ENCODE measurements around the gene LSM14B.
A peak's percentile ranks its signal among the peaks of the same experiment; 100 is the strongest.

The LSM14B gene

GRCh38 chr20:62123450-62124118 is 1.3 kb downstream of the LSM14B start:
- H3K4me3 ChIP-seq (ENCODE audit: low read length) = peak overlapping the region; percentile 84
- peak overlapping the region; percentile 84 for H3K9ac ChIP-seq (ENCODE audit: low read length)
- H3K27me3 ChIP-seq (replicated peaks; ENCODE audit: control insufficient read depth, insufficient read depth, low read length) = peaks cover 10% of the 10 kb centered on the region
- DNase-seq (ENCODE audit: low read depth) = peak; percentile 65
- H3K9me3 ChIP-seq (ENCODE audit: control insufficient read depth, low read length) = no peaks in the 10 kb centered on the region
- H3K4me1 ChIP-seq (ENCODE audit: control insufficient read depth, insufficient read depth, low read length) = peaks cover 13% of the 10 kb centered on the region
- peaks cover 35% of the 10 kb centered on the region for H3K36me3 ChIP-seq (ENCODE audit: control insufficient read depth, insufficient read depth, low read length, severe bottlenecking)

- H3K9me3 ChIP-seq (ENCODE audit: control insufficient read depth, low read length) = no peaks in the 10 kb centered on the region
- no peaks in the 10 kb centered on the region for H3K27me3 ChIP-seq (replicated peaks; ENCODE audit: control insufficient read depth, insufficient read depth, low read length)
- H3K4me1 ChIP-seq (ENCODE audit: control insufficient read depth, insufficient read depth, low read length) = peaks cover 11% of the 10 kb centered on the region
- no peak for DNase-seq (ENCODE audit: low read depth)
- no peak overlapping the region for H3K4me3 ChIP-seq (ENCODE audit: low read length)
- H3K9ac ChIP-seq (ENCODE audit: low read length) = no peak overlapping the region
- peaks cover 61% of the 10 kb centered on the region for H3K36me3 ChIP-seq (ENCODE audit: control insufficient read depth, insufficient read depth, low read length, severe bottlenecking)
Measured at GRCh38 chr20:62126141-62126540, 3.9 kb downstream of the LSM14B start.

DNA sequence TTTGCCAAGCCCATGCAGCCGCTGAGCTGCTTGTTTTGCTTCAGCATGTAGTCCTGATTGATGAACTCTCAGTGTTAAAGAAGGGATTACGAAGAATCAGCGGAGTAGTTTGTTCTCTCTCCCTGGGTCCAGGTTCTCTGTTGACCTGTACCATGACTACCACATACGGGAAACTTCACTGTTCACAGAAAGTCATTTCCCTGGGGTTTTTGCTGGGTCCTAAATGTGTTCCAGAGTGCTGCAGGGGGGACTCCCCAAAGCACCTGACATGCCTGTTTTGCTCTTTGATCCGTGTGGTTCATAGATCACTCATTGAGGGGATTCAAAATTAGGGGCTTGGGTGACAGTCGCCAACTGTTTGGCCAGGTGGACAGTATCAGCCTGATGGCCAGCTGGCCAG is 5.5 kb downstream of the LSM14B start:
- DNase-seq (ENCODE audit: low read depth) = no peak
- Histone ChIP-seq H3K36me3 (ENCODE audit: control insufficient read depth, insufficient read depth, low read length, severe bottlenecking) (peaks cover 77% of the 10 kb centered on the region), H3K4me3 (ENCODE audit: low read length) (no peak overlapping the region), H3K4me1 (ENCODE audit: control insufficient read depth, insufficient read depth, low read length) (peaks cover 14% of the 10 kb centered on the region), H3K9ac (ENCODE audit: low read length) (no peak overlapping the region), H3K9me3 (ENCODE audit: control insufficient read depth, low read length) (no peaks in the 10 kb centered on the region), H3K27me3 (replicated peaks; ENCODE audit: control insufficient read depth, insufficient read depth, low read length) (no peaks in the 10 kb centered on the region)

DNA sequence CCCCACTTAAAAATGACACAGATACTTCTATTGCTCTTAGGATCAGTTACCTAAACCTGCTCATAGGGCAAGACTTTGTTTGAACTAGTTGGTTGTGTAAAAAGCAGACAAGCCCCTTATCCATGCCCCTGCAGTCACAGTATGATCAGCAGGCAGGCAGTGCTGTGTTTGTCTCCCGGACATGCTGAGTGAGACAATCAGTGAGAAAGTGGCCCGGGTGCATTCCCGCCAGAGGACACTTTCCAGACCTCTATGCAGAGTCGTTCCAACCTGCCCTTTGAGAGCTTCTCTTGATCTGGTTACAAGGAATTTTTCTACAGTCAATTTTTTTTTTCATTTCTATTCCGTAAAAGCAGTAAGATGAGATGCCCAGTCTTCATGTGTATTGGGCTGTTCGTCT is 6.2 kb downstream of the LSM14B start:
- H3K9ac ChIP-seq (ENCODE audit: low read length) = no peak overlapping the region
- peaks cover 83% of the 10 kb centered on the region for H3K36me3 ChIP-seq (ENCODE audit: control insufficient read depth, insufficient read depth, low read length, severe bottlenecking)
- DNase-seq (ENCODE audit: low read depth) = no peak
- H3K4me1 ChIP-seq (ENCODE audit: control insufficient read depth, insufficient read depth, low read length) = peaks cover 17% of the 10 kb centered on the region
- no peaks in the 10 kb centered on the region for H3K27me3 ChIP-seq (replicated peaks; ENCODE audit: control insufficient read depth, insufficient read depth, low read length)
- H3K4me3 ChIP-seq (ENCODE audit: low read length) = no peak overlapping the region
- no peaks in the 10 kb centered on the region for H3K9me3 ChIP-seq (ENCODE audit: control insufficient read depth, low read length)

- H3K27me3 ChIP-seq (replicated peaks; ENCODE audit: control insufficient read depth, insufficient read depth, low read length) = no peaks in the 10 kb centered on the region
- peaks cover 12% of the 10 kb centered on the region for H3K4me1 ChIP-seq (ENCODE audit: control insufficient read depth, insufficient read depth, low read length)
- H3K9ac ChIP-seq (ENCODE audit: low read length) = no peak overlapping the region
- no peaks in the 10 kb centered on the region for H3K9me3 ChIP-seq (ENCODE audit: control insufficient read depth, low read length)
- H3K36me3 ChIP-seq (ENCODE audit: control insufficient read depth, insufficient read depth, low read length, severe bottlenecking) = peaks cover 91% of the 10 kb centered on the region
- H3K4me3 ChIP-seq (ENCODE audit: low read length) = no peak overlapping the region
- no peak for DNase-seq (ENCODE audit: low read depth)
Measured at GRCh38 chr20:62129731-62130531, 7.7 kb downstream of the LSM14B start.

- no peak overlapping the region for H3K9ac ChIP-seq (ENCODE audit: low read length)
- no peaks in the 10 kb centered on the region for H3K27me3 ChIP-seq (replicated peaks; ENCODE audit: control insufficient read depth, insufficient read depth, low read length)
- no peaks in the 10 kb centered on the region for H3K9me3 ChIP-seq (ENCODE audit: control insufficient read depth, low read length)
- DNase-seq (ENCODE audit: low read depth) = no peak
- peaks cover 19% of the 10 kb centered on the region for H3K4me1 ChIP-seq (ENCODE audit: control insufficient read depth, insufficient read depth, low read length)
- peaks cover 93% of the 10 kb centered on the region for H3K36me3 ChIP-seq (ENCODE audit: control insufficient read depth, insufficient read depth, low read length, severe bottlenecking)
- H3K4me3 ChIP-seq (ENCODE audit: low read length) = no peak overlapping the region
Measured at GRCh38 chr20:62131560-62132320, 9.5 kb downstream of the LSM14B start.

DNA sequence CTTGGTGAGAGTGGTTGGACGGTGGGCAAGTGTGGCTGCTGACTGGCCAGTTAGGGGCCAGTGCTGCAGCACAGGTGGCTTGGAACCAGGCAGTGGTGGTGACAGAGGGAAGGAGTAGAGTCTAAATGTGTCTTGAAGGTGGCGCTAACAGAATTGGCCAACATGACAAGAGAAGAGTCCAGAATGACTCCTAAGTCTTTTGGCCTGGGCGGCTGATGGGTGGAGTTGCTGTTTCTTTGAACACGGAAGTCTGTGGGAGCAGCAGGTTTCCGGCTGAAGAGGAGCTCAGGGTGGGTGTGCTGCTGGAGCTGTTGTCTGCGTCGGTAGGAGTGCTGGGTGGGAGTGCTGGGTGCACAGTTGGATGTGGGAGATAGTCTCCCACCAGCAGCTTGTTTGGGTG is 10.1 kb downstream of the LSM14B start:
- no peak for DNase-seq (ENCODE audit: low read depth)
- no peaks in the 10 kb centered on the region for H3K9me3 ChIP-seq (ENCODE audit: control insufficient read depth, low read length)
- H3K36me3 ChIP-seq (ENCODE audit: control insufficient read depth, insufficient read depth, low read length, severe bottlenecking) = peaks cover 93% of the 10 kb centered on the region
- no peak overlapping the region for H3K4me3 ChIP-seq (ENCODE audit: low read length)
- H3K9ac ChIP-seq (ENCODE audit: low read length) = no peak overlapping the region
- H3K4me1 ChIP-seq (ENCODE audit: control insufficient read depth, insufficient read depth, low read length) = peaks cover 19% of the 10 kb centered on the region
- no peaks in the 10 kb centered on the region for H3K27me3 ChIP-seq (replicated peaks; ENCODE audit: control insufficient read depth, insufficient read depth, low read length)

GRCh38 chr20:62133051-62133845 is 11.0 kb downstream of the LSM14B start:
- Histone ChIP-seq H3K9ac (ENCODE audit: low read length) (no peak overlapping the region), H3K9me3 (ENCODE audit: control insufficient read depth, low read length) (no peaks in the 10 kb centered on the region), H3K4me1 (ENCODE audit: control insufficient read depth, insufficient read depth, low read length) (peaks cover 19% of the 10 kb centered on the region), H3K4me3 (ENCODE audit: low read length) (no peak overlapping the region), H3K36me3 (ENCODE audit: control insufficient read depth, insufficient read depth, low read length, severe bottlenecking) (peaks cover 93% of the 10 kb centered on the region), H3K27me3 (replicated peaks; ENCODE audit: control insufficient read depth, insufficient read depth, low read length) (no peaks in the 10 kb centered on the region)
- no peak for DNase-seq (ENCODE audit: low read depth)

DNA sequence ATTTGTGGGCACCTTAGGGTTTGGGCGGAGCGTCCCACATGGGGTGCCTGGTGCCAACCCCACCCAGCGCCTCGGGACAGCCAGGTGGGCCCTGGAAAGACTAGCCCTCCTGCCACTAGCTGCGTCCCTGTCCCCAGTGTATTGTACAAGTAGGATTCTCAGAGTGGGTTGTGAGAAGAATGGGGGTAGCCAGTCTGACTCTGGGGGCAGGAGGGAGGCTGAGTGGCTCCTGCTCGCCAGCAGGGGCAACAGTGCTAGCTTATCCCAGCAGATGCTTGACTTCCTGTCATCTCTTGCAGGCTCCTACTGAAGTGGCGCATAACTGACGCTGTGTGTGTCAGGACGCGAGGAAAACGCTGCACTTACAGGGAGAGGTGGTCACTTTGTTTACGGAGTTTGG is 11.6 kb downstream of the LSM14B start:
- H3K4me1 ChIP-seq (ENCODE audit: control insufficient read depth, insufficient read depth, low read length) = peaks cover 19% of the 10 kb centered on the region
- no peak for DNase-seq (ENCODE audit: low read depth)
- no peaks in the 10 kb centered on the region for H3K27me3 ChIP-seq (replicated peaks; ENCODE audit: control insufficient read depth, insufficient read depth, low read length)
- peaks cover 93% of the 10 kb centered on the region for H3K36me3 ChIP-seq (ENCODE audit: control insufficient read depth, insufficient read depth, low read length, severe bottlenecking)
- no peaks in the 10 kb centered on the region for H3K9me3 ChIP-seq (ENCODE audit: control insufficient read depth, low read length)
- H3K4me3 ChIP-seq (ENCODE audit: low read length) = no peak overlapping the region
- no peak overlapping the region for H3K9ac ChIP-seq (ENCODE audit: low read length)

GRCh38 chr20:62134735-62135231 is 12.5 kb downstream of the LSM14B start:
- no peaks in the 10 kb centered on the region for H3K9me3 ChIP-seq (ENCODE audit: control insufficient read depth, low read length)
- H3K4me3 ChIP-seq (ENCODE audit: low read length) = no peak overlapping the region
- peaks cover 23% of the 10 kb centered on the region for H3K4me1 ChIP-seq (ENCODE audit: control insufficient read depth, insufficient read depth, low read length)
- H3K27me3 ChIP-seq (replicated peaks; ENCODE audit: control insufficient read depth, insufficient read depth, low read length) = no peaks in the 10 kb centered on the region
- H3K36me3 ChIP-seq (ENCODE audit: control insufficient read depth, insufficient read depth, low read length, severe bottlenecking) = peaks cover 93% of the 10 kb centered on the region
- peak overlapping the region; percentile 8 for H3K9ac ChIP-seq (ENCODE audit: low read length)
- peak; percentile 23 for DNase-seq (ENCODE audit: low read depth)

Measured in adipocyte (in vitro differentiated cells).